Stimulated activated CD8-positive, alpha-beta memory T cell treated with anti-CD3 and anti-CD28 coated beads, Interleukin-7, amount 100 ng/mL, for 48 hours (primary cell): ENCODE results near the gene BABAM2.
"Not testable (repeated sequence)": the region's sequence is repeated elsewhere in the genome, so short reads cannot be mapped to it uniquely, and the experiment has no call there.

Experiments used
- DNase-seq, 2 donors: peaks; one replicate each; pipeline ENCODE4 v3.0.0-alpha.2; 2020; ENCODE audit warnings: low read depth in 1 of 2; ENCODE audit errors: extremely low read depth in 1 of 2

The BABAM2 gene

GRCh38 chr2:28011322-28011737 is 120.8 kb downstream of the BABAM2 start:
- no peak for DNase-seq

GRCh38 chr2:28018474-28018873 is 127.9 kb downstream of the BABAM2 start:
- DNase-seq, result not testable (repeated sequence)

GRCh38 chr2:28019521-28019920 is 129.0 kb downstream of the BABAM2 start:
- DNase-seq, result not testable (repeated sequence)

GRCh38 chr2:28021898-28022297 is 131.4 kb downstream of the BABAM2 start:
- DNase-seq, result no peak

- no peak for DNase-seq
These were observed 134.6 kb downstream of the BABAM2 start for GRCh38 chr2:28025123-28025522.

- not testable (repeated sequence) for DNase-seq
These were observed 135.7 kb downstream of the BABAM2 start for GRCh38 chr2:28026230-28026629.

- DNase-seq, result no peak
These were observed 137.5 kb downstream of the BABAM2 start for GRCh38 chr2:28028025-28028424.

- DNase-seq, result no peak
These were observed 140.1 kb downstream of the BABAM2 start for GRCh38 chr2:28030600-28030999.

GRCh38 chr2:28032816-28033215 is 142.3 kb downstream of the BABAM2 start:
- no peak for DNase-seq

GRCh38 chr2:28034696-28035095 is 144.2 kb downstream of the BABAM2 start:
- no peak for DNase-seq

- no peak for DNase-seq
These were observed 144.7 kb downstream of the BABAM2 start for GRCh38 chr2:28035163-28035690.

GRCh38 chr2:28035816-28036215 is 145.3 kb downstream of the BABAM2 start:
- DNase-seq, result no peak

GRCh38 chr2:28036307-28036706 is 145.8 kb downstream of the BABAM2 start:
- DNase-seq, result no peak

- DNase-seq, result no peak
These were observed 148.2 kb downstream of the BABAM2 start for GRCh38 chr2:28038722-28039121.

- DNase-seq, result no peak
These were observed 155.3 kb downstream of the BABAM2 start for GRCh38 chr2:28045676-28046351.

- DNase-seq, result no peak
These were observed 156.4 kb downstream of the BABAM2 start for GRCh38 chr2:28046921-28047320.

GRCh38 chr2:28047681-28048080 is 157.2 kb downstream of the BABAM2 start:
- no peak for DNase-seq

GRCh38 chr2:28048341-28048740 is 157.8 kb downstream of the BABAM2 start:
- no peak for DNase-seq

- no peak for DNase-seq
These were observed 158.9 kb downstream of the BABAM2 start for GRCh38 chr2:28049416-28049815.

- no peak for DNase-seq
These were observed 159.4 kb downstream of the BABAM2 start for GRCh38 chr2:28049899-28050298.

- no peak for DNase-seq
These were observed 162.2 kb downstream of the BABAM2 start for GRCh38 chr2:28052691-28053090.

GRCh38 chr2:28053597-28053996 is 163.1 kb downstream of the BABAM2 start:
- DNase-seq, result no peak

- DNase-seq, result no peak
These were observed 164.4 kb downstream of the BABAM2 start for GRCh38 chr2:28054916-28055315.
